GM12878 (cell line): Measurements from ENCODE around the gene ZNF701. TPM values are rescaled to one million over a fixed set of nuclear protein-coding genes. Genes with fewer than 3 reads are reported as not detected.
A peak's percentile ranks its signal among the peaks of the same experiment; 100 is the strongest.

ENCODE experiments used
- BRCA1 ChIP-seq: IDR thresholded peaks from 2 replicates; pipeline ENCODE4 v1.6.1; 2011; ENCODE audit warnings: low read depth, low read length, improper control_type of control experiment
- CBFB ChIP-seq: IDR thresholded peaks from 2 replicates; pipeline ENCODE4 v1.6.1; 2016; ENCODE audit warnings: antibody characterized with exemption, low read depth
- CBX3 ChIP-seq: fragments of 200-600 bp; sonication (generic); IDR thresholded peaks from 2 replicates; pipeline ENCODE4 v1.6.1; 2016; ENCODE audit warnings: low read depth, borderline replicate concordance
- HDAC2 ChIP-seq: fragments of 200-600 bp; sonication (generic); IDR thresholded peaks from 2 replicates; pipeline ENCODE4 v1.6.1; 2017
- MEF2A ChIP-seq: IDR thresholded peaks from 2 replicates; pipeline ENCODE4 v1.6.1; 2011; ENCODE audit warnings: low read depth, mild to moderate bottlenecking, low read length, moderate library complexity; ENCODE audit not compliant: insufficient read depth
- POLR2A ChIP-seq: IDR thresholded peaks from 2 replicates; pipeline ENCODE4 v1.6.1; 2011; ENCODE audit warnings: low read depth, mild to moderate bottlenecking, low read length
- RAD51 ChIP-seq: fragments of 450-650 bp; IDR thresholded peaks from 2 replicates; pipeline ENCODE4 v1.6.1; 2016; ENCODE audit warnings: moderate library complexity, mild to moderate bottlenecking, inconsistent platforms
- SPI1 ChIP-seq: IDR thresholded peaks from 2 replicates; pipeline ENCODE4 v1.6.1; 2011; ENCODE audit warnings: low read depth, mild to moderate bottlenecking, low read length, moderate library complexity, borderline replicate concordance; ENCODE audit not compliant: insufficient read depth
- TCF12 ChIP-seq: IDR thresholded peaks from 2 replicates; pipeline ENCODE4 v1.6.1; 2011; ENCODE audit warnings: low read depth, mild to moderate bottlenecking, low read length
- YBX1 ChIP-seq: fragments of 450-650 bp; IDR thresholded peaks from 2 replicates; pipeline ENCODE4 v1.6.1; 2016; ENCODE audit warnings: antibody characterized with exemption
- polyA plus RNA-seq, 11 experiments: library from polyadenylated mRNA; depleted of rRNA in 4 of 11; unstranded in 6 of 11; stranded (reverse) in 5 of 11; fragments of >200 nt; fragmentation: Nextera tagmentation in 4 of 11; fragmentation: Illumina TruSeq in 1 of 11; extraction: Ambion mirVana in 4 of 11; extraction: Trizol in 1 of 11; gene quantifications; 1 replicate in 1 of 11; 2 replicates in 10 of 11; pipeline versions ENCODE4 v1.2.1 to v1.2.3, GENCODE V29; 2011 to 2016; ENCODE audit warnings: inconsistent platforms in 2 of 11, missing spikeins in 2 of 11, low read depth in 1 of 11
- total RNA-seq, 4 experiments: library from RNA; depleted of rRNA in 3 of 4; stranded (reverse); fragments of >200 nt in 3 of 4; fragmentation: Illumina TruSeq in 1 of 4; extraction: Trizol in 1 of 4; gene quantifications; 2 replicates each; pipeline versions ENCODE4 v1.2.1 to v1.2.3, GENCODE V29; 2013 to 2021
- TF ChIP-seq, protein P1 (sequence below): fragments of 450-650 bp; IDR thresholded peaks from 2 replicates; pipeline ENCODE4 v1.6.1; 2017; ENCODE audit warnings: mild to moderate bottlenecking, moderate library complexity
- TF ChIP-seq, protein P2 (sequence below): IDR thresholded peaks from 2 replicates; pipeline ENCODE4 v1.6.1; 2011; ENCODE audit warnings: low read depth, low read length, improper control_type of control experiment, borderline replicate concordance
- TF ChIP-seq, protein P3 (sequence below): fragments of 450-650 bp; formaldehyde crosslinking; IDR thresholded peaks from 2 replicates; pipeline ENCODE4 v1.4.0; 2020; ENCODE audit warnings: mild to moderate bottlenecking, moderate library complexity

Gene ZNF701
- total and polyA plus RNA-seq, 10 of the 15 experiments (the other 5 are each of a cell fraction or from before 2014, with no cell fraction given): 3.1 to 18.1 (median 8.0) TPM

DNA sequence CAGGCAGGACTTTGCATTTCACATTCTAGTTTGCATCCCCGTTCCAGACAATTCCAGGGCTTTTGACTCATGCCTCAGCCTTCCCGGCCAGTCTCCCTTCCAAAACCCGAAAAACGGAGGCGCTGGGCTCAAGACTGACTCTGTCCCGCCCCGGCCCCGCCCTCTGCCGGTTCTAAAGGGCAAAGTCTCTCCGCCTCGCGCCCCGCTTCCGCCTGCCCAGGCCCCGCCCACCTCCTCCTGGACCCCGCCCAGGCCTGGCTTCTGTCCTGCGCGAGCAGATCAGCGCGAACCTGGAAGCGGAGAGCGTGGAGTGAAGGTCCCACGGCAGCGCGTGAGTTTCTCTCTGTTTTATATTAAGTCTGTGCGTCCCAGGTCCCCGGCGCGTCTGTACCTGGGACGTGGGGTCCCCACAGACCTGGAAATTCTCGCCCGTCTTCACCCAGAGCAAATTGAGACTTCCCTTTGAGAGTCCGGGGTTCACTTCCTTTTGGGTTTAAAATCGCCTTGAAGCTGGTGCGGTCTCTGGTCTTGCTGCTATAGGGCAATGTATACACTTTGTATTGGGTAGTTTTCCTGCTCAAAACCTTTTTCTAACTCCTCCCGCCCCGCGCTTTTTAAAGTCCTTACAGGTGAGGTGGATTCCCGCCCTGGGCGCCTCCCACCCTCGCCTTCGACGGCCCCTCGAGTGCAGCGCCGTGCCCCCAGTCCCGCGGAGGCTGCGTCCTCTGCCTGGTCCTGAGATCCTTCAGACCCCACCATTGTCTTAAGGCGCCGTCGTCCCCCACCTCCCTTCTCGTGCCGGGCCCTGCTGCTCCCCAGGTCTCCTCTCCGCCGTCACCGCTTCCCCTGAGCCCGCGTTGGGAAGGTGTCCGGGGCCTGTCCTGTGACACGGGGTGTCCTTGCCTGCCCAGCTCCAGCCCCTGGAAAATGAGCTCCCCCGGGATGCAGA is 31.2 kb downstream of the ZNF701 start (continued):
- TF ChIP-seq SPI1: peak; percentile 25; the same call in 1 of the 2 replicates
- TF ChIP-seq CBFB: no peak
- TF ChIP-seq POLR2A: peak; percentile 80
- TF ChIP-seq, protein P1, sequence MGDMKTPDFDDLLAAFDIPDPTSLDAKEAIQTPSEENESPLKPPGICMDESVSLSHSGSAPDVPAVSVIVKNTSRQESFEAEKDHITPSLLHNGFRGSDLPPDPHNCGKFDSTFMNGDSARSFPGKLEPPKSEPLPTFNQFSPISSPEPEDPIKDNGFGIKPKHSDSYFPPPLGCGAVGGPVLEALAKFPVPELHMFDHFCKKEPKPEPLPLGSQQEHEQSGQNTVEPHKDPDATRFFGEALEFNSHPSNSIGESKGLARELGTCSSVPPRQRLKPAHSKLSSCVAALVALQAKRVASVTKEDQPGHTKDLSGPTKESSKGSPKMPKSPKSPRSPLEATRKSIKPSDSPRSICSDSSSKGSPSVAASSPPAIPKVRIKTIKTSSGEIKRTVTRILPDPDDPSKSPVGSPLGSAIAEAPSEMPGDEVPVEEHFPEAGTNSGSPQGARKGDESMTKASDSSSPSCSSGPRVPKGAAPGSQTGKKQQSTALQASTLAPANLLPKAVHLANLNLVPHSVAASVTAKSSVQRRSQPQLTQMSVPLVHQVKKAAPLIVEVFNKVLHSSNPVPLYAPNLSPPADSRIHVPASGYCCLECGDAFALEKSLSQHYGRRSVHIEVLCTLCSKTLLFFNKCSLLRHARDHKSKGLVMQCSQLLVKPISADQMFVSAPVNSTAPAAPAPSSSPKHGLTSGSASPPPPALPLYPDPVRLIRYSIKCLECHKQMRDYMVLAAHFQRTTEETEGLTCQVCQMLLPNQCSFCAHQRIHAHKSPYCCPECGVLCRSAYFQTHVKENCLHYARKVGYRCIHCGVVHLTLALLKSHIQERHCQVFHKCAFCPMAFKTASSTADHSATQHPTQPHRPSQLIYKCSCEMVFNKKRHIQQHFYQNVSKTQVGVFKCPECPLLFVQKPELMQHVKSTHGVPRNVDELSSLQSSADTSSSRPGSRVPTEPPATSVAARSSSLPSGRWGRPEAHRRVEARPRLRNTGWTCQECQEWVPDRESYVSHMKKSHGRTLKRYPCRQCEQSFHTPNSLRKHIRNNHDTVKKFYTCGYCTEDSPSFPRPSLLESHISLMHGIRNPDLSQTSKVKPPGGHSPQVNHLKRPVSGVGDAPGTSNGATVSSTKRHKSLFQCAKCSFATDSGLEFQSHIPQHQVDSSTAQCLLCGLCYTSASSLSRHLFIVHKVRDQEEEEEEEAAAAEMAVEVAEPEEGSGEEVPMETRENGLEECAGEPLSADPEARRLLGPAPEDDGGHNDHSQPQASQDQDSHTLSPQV: no peak
- TF ChIP-seq YBX1: no peak
- TF ChIP-seq, protein P2, sequence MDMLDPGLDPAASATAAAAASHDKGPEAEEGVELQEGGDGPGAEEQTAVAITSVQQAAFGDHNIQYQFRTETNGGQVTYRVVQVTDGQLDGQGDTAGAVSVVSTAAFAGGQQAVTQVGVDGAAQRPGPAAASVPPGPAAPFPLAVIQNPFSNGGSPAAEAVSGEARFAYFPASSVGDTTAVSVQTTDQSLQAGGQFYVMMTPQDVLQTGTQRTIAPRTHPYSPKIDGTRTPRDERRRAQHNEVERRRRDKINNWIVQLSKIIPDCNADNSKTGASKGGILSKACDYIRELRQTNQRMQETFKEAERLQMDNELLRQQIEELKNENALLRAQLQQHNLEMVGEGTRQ: no peak
- no peak for TF ChIP-seq CBX3
- no peak for TF ChIP-seq HDAC2
- TF ChIP-seq BRCA1: no peak
- TF ChIP-seq TCF12: no peak
- TF ChIP-seq, protein P3, sequence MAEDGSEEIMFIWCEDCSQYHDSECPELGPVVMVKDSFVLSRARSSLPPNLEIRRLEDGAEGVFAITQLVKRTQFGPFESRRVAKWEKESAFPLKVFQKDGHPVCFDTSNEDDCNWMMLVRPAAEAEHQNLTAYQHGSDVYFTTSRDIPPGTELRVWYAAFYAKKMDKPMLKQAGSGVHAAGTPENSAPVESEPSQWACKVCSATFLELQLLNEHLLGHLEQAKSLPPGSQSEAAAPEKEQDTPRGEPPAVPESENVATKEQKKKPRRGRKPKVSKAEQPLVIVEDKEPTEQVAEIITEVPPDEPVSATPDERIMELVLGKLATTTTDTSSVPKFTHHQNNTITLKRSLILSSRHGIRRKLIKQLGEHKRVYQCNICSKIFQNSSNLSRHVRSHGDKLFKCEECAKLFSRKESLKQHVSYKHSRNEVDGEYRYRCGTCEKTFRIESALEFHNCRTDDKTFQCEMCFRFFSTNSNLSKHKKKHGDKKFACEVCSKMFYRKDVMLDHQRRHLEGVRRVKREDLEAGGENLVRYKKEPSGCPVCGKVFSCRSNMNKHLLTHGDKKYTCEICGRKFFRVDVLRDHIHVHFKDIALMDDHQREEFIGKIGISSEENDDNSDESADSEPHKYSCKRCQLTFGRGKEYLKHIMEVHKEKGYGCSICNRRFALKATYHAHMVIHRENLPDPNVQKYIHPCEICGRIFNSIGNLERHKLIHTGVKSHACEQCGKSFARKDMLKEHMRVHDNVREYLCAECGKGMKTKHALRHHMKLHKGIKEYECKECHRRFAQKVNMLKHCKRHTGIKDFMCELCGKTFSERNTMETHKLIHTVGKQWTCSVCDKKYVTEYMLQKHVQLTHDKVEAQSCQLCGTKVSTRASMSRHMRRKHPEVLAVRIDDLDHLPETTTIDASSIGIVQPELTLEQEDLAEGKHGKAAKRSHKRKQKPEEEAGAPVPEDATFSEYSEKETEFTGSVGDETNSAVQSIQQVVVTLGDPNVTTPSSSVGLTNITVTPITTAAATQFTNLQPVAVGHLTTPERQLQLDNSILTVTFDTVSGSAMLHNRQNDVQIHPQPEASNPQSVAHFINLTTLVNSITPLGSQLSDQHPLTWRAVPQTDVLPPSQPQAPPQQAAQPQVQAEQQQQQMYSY (CRISPR knock-in tag): no peak
- TF ChIP-seq MEF2A: no peak
- TF ChIP-seq RAD51: no peak
